ENCODE results near the gene ROBO2.

Gene ROBO2

GRCh38 chr3:77191014-77191413, 151.1 kb downstream of the ROBO2 start:
- no peak for DNase-seq

GRCh38 chr3:77191640-77192039, 151.7 kb downstream of the ROBO2 start:
- DNase-seq: no peak

- DNase-seq: no peak
Measured at GRCh38 chr3:77195766-77196545, 156.1 kb downstream of the ROBO2 start.

- no peak for DNase-seq
Measured at GRCh38 chr3:77197408-77197807, 157.5 kb downstream of the ROBO2 start.

GRCh38 chr3:77203851-77204250, 164.0 kb downstream of the ROBO2 start:
- DNase-seq: no peak

- no peak for DNase-seq
Measured at GRCh38 chr3:77204788-77205187, 164.9 kb downstream of the ROBO2 start.

GRCh38 chr3:77207753-77208152, 167.9 kb downstream of the ROBO2 start:
- no peak for DNase-seq

- DNase-seq: no peak
Measured at GRCh38 chr3:77222701-77223100, 182.8 kb downstream of the ROBO2 start.

- DNase-seq: no peak
Measured at GRCh38 chr3:77227567-77227966, 187.7 kb downstream of the ROBO2 start.

- no peak for DNase-seq
Measured at GRCh38 chr3:77232557-77232956, 192.7 kb downstream of the ROBO2 start.

GRCh38 chr3:77234004-77234403, 194.1 kb downstream of the ROBO2 start:
- DNase-seq: no peak

- no peak for DNase-seq
Measured at GRCh38 chr3:77236118-77236517, 196.2 kb downstream of the ROBO2 start.

- no peak for DNase-seq
Measured at GRCh38 chr3:77240072-77240650, 200.3 kb downstream of the ROBO2 start.

- no peak for DNase-seq
Measured at GRCh38 chr3:77242371-77242770, 202.5 kb downstream of the ROBO2 start.

- no peak for DNase-seq
Measured at GRCh38 chr3:77244981-77245380, 205.1 kb downstream of the ROBO2 start.

GRCh38 chr3:77247061-77247460, 207.2 kb downstream of the ROBO2 start:
- DNase-seq: no peak

- no peak for DNase-seq
Measured at GRCh38 chr3:77247817-77248216, 207.9 kb downstream of the ROBO2 start.

GRCh38 chr3:77248420-77248819, 208.5 kb downstream of the ROBO2 start:
- no peak for DNase-seq

GRCh38 chr3:77251136-77251535, 211.2 kb downstream of the ROBO2 start:
- DNase-seq: no peak

GRCh38 chr3:77254967-77255831, 215.3 kb downstream of the ROBO2 start:
- DNase-seq: no peak

GRCh38 chr3:77256584-77257503, 216.9 kb downstream of the ROBO2 start:
- no peak for DNase-seq

GRCh38 chr3:77259694-77260093, 219.8 kb downstream of the ROBO2 start:
- DNase-seq: no peak

GRCh38 chr3:77262361-77262760, 222.5 kb downstream of the ROBO2 start:
- DNase-seq: no peak
